Endothelial cell of umbilical vein (primary cell): ENCODE measurements around the gene CRACR2B. TPM values are rescaled to one million over a fixed set of nuclear protein-coding genes. Genes with fewer than 3 reads are reported as not detected.

Source experiments
- BruUV-seq: library from RNA; stranded (reverse); fragments of 400-500 nt; replicated peaks from 2 replicates; lab custom pipeline; 2021; lab: Mats Ljungman, UMichigan
- CTCF ChIA-PET: fragments of 300-600, 350-600 bp; sonication (Branson Sonifier 250); formaldehyde crosslinking; loops from one replicate; lab custom pipeline; 2021; ENCODE audit warnings: antibody characterized with exemption, inconsistent platforms; lab: Charles Lee
- POLR2A ChIA-PET: fragments of 300-600, 350-600 bp; sonication (Branson Sonifier 250); formaldehyde crosslinking; loops from one replicate; lab custom pipeline; 2021; ENCODE audit warnings: antibody characterized with exemption, inconsistent platforms; lab: Charles Lee
- DNase-seq: peaks from one replicate; pipeline ENCODE4 v3.0.0-alpha.2; 2011; ENCODE audit warnings: low read depth, low spot score
- FAIRE-seq: peaks from 2 replicates; lab custom pipeline; 2011; peaks lifted over from hg19 to GRCh38; lab: Jason Lieb, UNC
- H2AFZ ChIP-seq: 2 replicates; pipeline ENCODE4 v1.6.0; 2012; ENCODE audit warnings: low read depth, low read length, control low read depth, inconsistent platforms
- H3K27ac ChIP-seq: 2 replicates; pipeline ENCODE4 v1.5.1; 2011; ENCODE audit warnings: low read depth, mild to moderate bottlenecking, control low read depth, low read length, moderate library complexity; ENCODE audit not compliant: insufficient read depth
- H3K27me3 ChIP-seq, 2 experiments: 2 replicates each; pipeline versions ENCODE4 v1.6.0 to v1.6.1; 2011; ENCODE audit warnings: low read length in 2 of 2, mixed read lengths in 1 of 2; ENCODE audit not compliant: control insufficient read depth in 2 of 2, insufficient read depth in 2 of 2
- H3K36me3 ChIP-seq, 2 experiments: 2 replicates in 1 of 2; 3 replicates in 1 of 2; pipeline ENCODE4 v1.5.1; 2011; ENCODE audit warnings: low read length in 2 of 2, mild to moderate bottlenecking in 1 of 2, moderate library complexity in 1 of 2; ENCODE audit not compliant: control insufficient read depth in 2 of 2, insufficient read depth in 2 of 2; ENCODE audit errors: extremely low read depth in 1 of 2
- H3K4me1 ChIP-seq: 3 replicates; pipeline ENCODE4 v1.5.1; 2011; ENCODE audit warnings: mild to moderate bottlenecking, low read length; ENCODE audit not compliant: control insufficient read depth, insufficient read depth; ENCODE audit errors: extremely low read depth
- H3K4me2 ChIP-seq: 2 replicates; pipeline ENCODE4 v1.6.1; 2011; ENCODE audit warnings: low read length, control low read depth, mixed read lengths; ENCODE audit not compliant: insufficient read depth
- H3K4me3 ChIP-seq, 3 experiments: fragments of 200-600 bp in 1 of 3; sonication (generic), shearing (Covaris generic) in 1 of 3; replicated peaks in 1 of 3; 2 replicates each; pipeline ENCODE4 v1.5.1; 2011 to 2016; ENCODE audit warnings: control low read depth in 3 of 3, low read length in 3 of 3, mild to moderate bottlenecking in 2 of 3, inconsistent platforms in 1 of 3, low read depth in 1 of 3, moderate library complexity in 1 of 3; ENCODE audit not compliant: insufficient read depth in 1 of 3
- H3K79me2 ChIP-seq: 2 replicates; pipeline ENCODE4 v1.6.0; 2012; ENCODE audit warnings: low read length, inconsistent platforms; ENCODE audit not compliant: control insufficient read depth, insufficient read depth
- H3K9ac ChIP-seq: replicated peaks from 2 replicates; pipeline ENCODE3; 2011; ENCODE audit warnings: low read length, control low read depth; ENCODE audit not compliant: insufficient read depth; ENCODE audit errors: extremely low read depth
- H3K9me1 ChIP-seq: replicated peaks from 3 replicates; pipeline ENCODE4 v1.6.0; 2011; ENCODE audit warnings: mild to moderate bottlenecking, low read length; ENCODE audit not compliant: control insufficient read depth, insufficient read depth; ENCODE audit errors: extremely low read depth
- H3K9me3 ChIP-seq: replicated peaks from 2 replicates; pipeline ENCODE4 v1.5.1; 2012; ENCODE audit warnings: low read length, inconsistent platforms; ENCODE audit not compliant: control insufficient read depth, insufficient read depth
- H4K20me1 ChIP-seq: replicated peaks from 2 replicates; pipeline ENCODE3; 2011; ENCODE audit warnings: mild to moderate bottlenecking, low read length; ENCODE audit not compliant: control insufficient read depth, insufficient read depth; ENCODE audit errors: extremely low read depth
- EZH2 ChIP-seq: IDR thresholded peaks from 2 replicates; pipeline ENCODE4 v1.6.1; 2012; ENCODE audit warnings: borderline replicate concordance, low read depth, mild to moderate bottlenecking, moderate library complexity, low read length, inconsistent platforms; ENCODE audit not compliant: severe bottlenecking
- FOS ChIP-seq: IDR thresholded peaks from 2 replicates; pipeline ENCODE4 v1.6.1; 2011; ENCODE audit warnings: mild to moderate bottlenecking, low read length, moderate library complexity, borderline replicate concordance; ENCODE audit not compliant: insufficient read depth
- JUN ChIP-seq: IDR thresholded peaks from 2 replicates; pipeline ENCODE4 v1.6.1; 2011; ENCODE audit warnings: borderline replicate concordance, low read depth; ENCODE audit not compliant: insufficient read length, insufficient read depth
- dilution Hi-C: fragments of 300-500 bp; cut with MboI; formaldehyde crosslinking; loops from one replicate; pipeline ENCODE4 v1.15.0; 2019; ENCODE audit warnings: low sequenced_read_pairs; ENCODE audit not compliant: extremely low pct_ligation_motif_present
- intact Hi-C: fragments of 100-400 bp; cut with micrococcal nuclease; formaldehyde crosslinking; loops from one replicate; pipeline ENCODE4 v1.10.0; 2022
- polyA plus RNA-seq, 4 experiments: library from polyadenylated mRNA; depleted of rRNA in 3 of 4; stranded (reverse) in 3 of 4; unstranded in 1 of 4; fragments of >200 nt; gene quantifications; 2 replicates each; pipeline versions ENCODE4 v1.2.1 to v1.2.3, GENCODE V29; 2011 to 2012; ENCODE audit warnings: missing spikeins in 1 of 4
- total RNA-seq: library from RNA; stranded (reverse); gene quantifications from 2 replicates; pipeline ENCODE4 v1.2.3, GENCODE V29; 2021
- TF ChIP-seq, protein P1 (sequence below), 2 donors: IDR thresholded peaks; 1 replicate in 1 of 2; 2 replicates in 1 of 2; pipeline ENCODE4 v1.5.1; 2011; ENCODE audit warnings: low read length in 2 of 2, mild to moderate bottlenecking in 2 of 2, moderate library complexity in 2 of 2, control low read depth in 1 of 2, inconsistent platforms in 1 of 2, low read depth in 1 of 2; ENCODE audit not compliant: insufficient read depth in 1 of 2; ENCODE audit errors: extremely low read depth in 1 of 2
- TF ChIP-seq, protein P2 (sequence below): IDR thresholded peaks from 2 replicates; pipeline ENCODE4 v1.6.1; 2011; ENCODE audit not compliant: insufficient read depth, insufficient read length

Gene CRACR2B
- total and polyA plus RNA-seq, 2 donors (not counting 3 experiments of a cell fraction or from before 2014, with no cell fraction given) = 8.4 to 9.3 TPM

DNA sequence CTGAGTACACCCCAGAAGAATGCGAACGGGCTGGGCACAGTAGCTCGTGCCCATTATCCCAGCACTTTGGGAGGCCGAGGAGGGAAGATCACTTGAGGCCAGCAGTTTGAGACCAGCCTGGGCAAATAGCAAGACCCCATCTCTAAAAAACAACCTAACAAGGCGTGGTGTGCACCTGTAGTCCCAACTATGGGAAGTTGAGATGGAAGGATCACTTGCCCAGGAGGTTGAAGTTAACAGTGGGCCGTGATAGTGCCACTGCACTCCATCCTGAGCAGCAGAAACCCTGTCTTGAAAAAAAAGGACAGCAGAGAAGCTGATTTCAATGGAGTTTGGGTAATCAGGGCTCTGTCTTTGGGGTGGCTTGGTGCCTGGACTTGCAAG is 14.7 kb upstream of the CRACR2B start:
- no peak overlapping the region for H3K27ac ChIP-seq
- dilution Hi-C loops = no loop called here
- H2AFZ ChIP-seq = no peak overlapping the region
- BruUV-seq = no TSS peak
- H3K9me3 ChIP-seq = no peaks in the 10 kb centered on the region
- DNase-seq (no peak), FAIRE-seq (no peak)
- H3K79me2 ChIP-seq = peaks cover 36% of the 10 kb centered on the region
- no peaks in the 10 kb centered on the region for H3K9me1 ChIP-seq
- CTCF ChIA-PET = no interaction called here
- peaks cover 19% of the 10 kb centered on the region for H3K4me1 ChIP-seq
- no peak overlapping the region for H3K4me2 ChIP-seq
- TF ChIP-seq, protein P1, sequence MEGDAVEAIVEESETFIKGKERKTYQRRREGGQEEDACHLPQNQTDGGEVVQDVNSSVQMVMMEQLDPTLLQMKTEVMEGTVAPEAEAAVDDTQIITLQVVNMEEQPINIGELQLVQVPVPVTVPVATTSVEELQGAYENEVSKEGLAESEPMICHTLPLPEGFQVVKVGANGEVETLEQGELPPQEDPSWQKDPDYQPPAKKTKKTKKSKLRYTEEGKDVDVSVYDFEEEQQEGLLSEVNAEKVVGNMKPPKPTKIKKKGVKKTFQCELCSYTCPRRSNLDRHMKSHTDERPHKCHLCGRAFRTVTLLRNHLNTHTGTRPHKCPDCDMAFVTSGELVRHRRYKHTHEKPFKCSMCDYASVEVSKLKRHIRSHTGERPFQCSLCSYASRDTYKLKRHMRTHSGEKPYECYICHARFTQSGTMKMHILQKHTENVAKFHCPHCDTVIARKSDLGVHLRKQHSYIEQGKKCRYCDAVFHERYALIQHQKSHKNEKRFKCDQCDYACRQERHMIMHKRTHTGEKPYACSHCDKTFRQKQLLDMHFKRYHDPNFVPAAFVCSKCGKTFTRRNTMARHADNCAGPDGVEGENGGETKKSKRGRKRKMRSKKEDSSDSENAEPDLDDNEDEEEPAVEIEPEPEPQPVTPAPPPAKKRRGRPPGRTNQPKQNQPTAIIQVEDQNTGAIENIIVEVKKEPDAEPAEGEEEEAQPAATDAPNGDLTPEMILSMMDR (IDR thresholded peaks at IDR 0.05; ENCODE audit: extremely low read depth in 1 of 2, insufficient read depth in 1 of 2, low read depth in 1 of 2, low read length in 2 of 2) = no peak
- TF ChIP-seq EZH2 (no peak), FOS (no peak), JUN (no peak)
- TF ChIP-seq, protein P2, sequence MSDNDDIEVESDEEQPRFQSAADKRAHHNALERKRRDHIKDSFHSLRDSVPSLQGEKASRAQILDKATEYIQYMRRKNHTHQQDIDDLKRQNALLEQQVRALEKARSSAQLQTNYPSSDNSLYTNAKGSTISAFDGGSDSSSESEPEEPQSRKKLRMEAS = no peak
- no peak overlapping the region for H3K9ac ChIP-seq
- intact Hi-C loops = no loop called here
- H3K36me3 ChIP-seq = peaks cover 5 to 25% of the 10 kb centered on the region in 2 experiments
- no peaks in the 10 kb centered on the region for H3K27me3 ChIP-seq
- H4K20me1 ChIP-seq = no peaks in the 10 kb centered on the region
- H3K4me3 ChIP-seq = no peak overlapping the region
- POLR2A ChIA-PET = no interaction called here
